HG02763 (cell line): ENCODE results near the gene MCOLN2.
A peak's percentile ranks its signal among the peaks of the same experiment; 100 is the strongest.
"Not testable (repeated sequence)": the region's sequence is repeated elsewhere in the genome, so short reads cannot be mapped to it uniquely, and the experiment has no call there.

Experiments
- ATAC-seq: cut with Tn5 transposase; IDR thresholded peaks from one replicate; pipeline ENCODE4 v1.9.1; 2021; ENCODE audit warnings: mild to moderate bottlenecking, moderate library complexity; ENCODE audit not compliant: unreplicated experiment

MCOLN2 gene

GRCh38 chr1:84944767-84945486, 52.0 kb downstream of the MCOLN2 start:
- peak; percentile 87 for ATAC-seq

- no peak for ATAC-seq
These were observed 55.1 kb downstream of the MCOLN2 start for GRCh38 chr1:84941843-84942242.

GRCh38 chr1:84940481-84940880, 56.4 kb downstream of the MCOLN2 start:
- ATAC-seq = no peak

- ATAC-seq = no peak
These were observed 57.2 kb downstream of the MCOLN2 start for GRCh38 chr1:84939761-84940160.

GRCh38 chr1:84939151-84939550, 57.8 kb downstream of the MCOLN2 start:
- no peak for ATAC-seq

- ATAC-seq = no peak
These were observed 60.6 kb downstream of the MCOLN2 start for GRCh38 chr1:84936116-84936810.

- ATAC-seq = no peak
These were observed 63.8 kb downstream of the MCOLN2 start for GRCh38 chr1:84933011-84933611.

GRCh38 chr1:84930831-84931230, 66.1 kb downstream of the MCOLN2 start:
- no peak for ATAC-seq

GRCh38 chr1:84930329-84930728, 66.6 kb downstream of the MCOLN2 start:
- ATAC-seq = no peak

GRCh38 chr1:84929581-84929980, 67.3 kb downstream of the MCOLN2 start:
- ATAC-seq = no peak

GRCh38 chr1:84928979-84929378, 67.9 kb downstream of the MCOLN2 start:
- no peak for ATAC-seq

- ATAC-seq = no peak
These were observed 73.6 kb downstream of the MCOLN2 start for GRCh38 chr1:84923317-84923716.

- no peak for ATAC-seq
These were observed 76.8 kb downstream of the MCOLN2 start for GRCh38 chr1:84920159-84920558.

GRCh38 chr1:84919461-84919970, 77.4 kb downstream of the MCOLN2 start:
- no peak for ATAC-seq

- no peak for ATAC-seq
These were observed 78.1 kb downstream of the MCOLN2 start for GRCh38 chr1:84918726-84919336.

GRCh38 chr1:84916897-84917296, 80.0 kb downstream of the MCOLN2 start:
- ATAC-seq = no peak

GRCh38 chr1:84913555-84913892, 83.4 kb downstream of the MCOLN2 start:
- no peak for ATAC-seq

- ATAC-seq = no peak
These were observed 84.0 kb downstream of the MCOLN2 start for GRCh38 chr1:84912726-84913554.

- ATAC-seq = not testable (repeated sequence)
These were observed 88.0 kb downstream of the MCOLN2 start for GRCh38 chr1:84908746-84909464.
